H1 (cell line): ENCODE results near the gene RAD18. TPM values are rescaled to one million over a fixed set of nuclear protein-coding genes. Genes with fewer than 3 reads are reported as not detected.

Source experiments
- CTCF ChIA-PET: fragments of 300-600 bp; sonication (Branson Sonifier 250); formaldehyde crosslinking; loops from one replicate; lab custom pipeline; 2021; ENCODE audit not compliant: partially characterized antibody; lab: Charles Lee
- POLR2A ChIA-PET: fragments of 300-600 bp; sonication (Branson Sonifier 250); formaldehyde crosslinking; loops from one replicate; lab custom pipeline; 2021; ENCODE audit warnings: inconsistent platforms; ENCODE audit not compliant: partially characterized antibody; lab: Charles Lee
- DNase-seq, 2 experiments: peaks; one replicate each; pipeline versions ENCODE4 v3.0.0 to v3.0.0-alpha.2; 2010 to 2022; ENCODE audit warnings: low spot score in 2 of 2, low read depth in 1 of 2, mixed read lengths in 1 of 2
- FAIRE-seq: peaks from 2 replicates; lab custom pipeline; 2011; peaks lifted over from hg19 to GRCh38; lab: Jason Lieb, UNC
- H2AFZ ChIP-seq: 2 replicates; pipeline ENCODE4 v1.8.1; 2012; ENCODE audit warnings: low read length, inconsistent platforms
- H2AK5ac ChIP-seq: 2 replicates; pipeline ENCODE4 v1.6.1; 2013; ENCODE audit warnings: low read depth, low read length
- H2BK120ac ChIP-seq: replicated peaks from 2 replicates; pipeline ENCODE3; 2013; ENCODE audit warnings: low read depth, low read length, inconsistent platforms
- H2BK12ac ChIP-seq: 2 replicates; pipeline ENCODE4 v1.6.1; 2013; ENCODE audit warnings: low read depth, low read length
- H2BK15ac ChIP-seq: 2 replicates; pipeline ENCODE4 v1.6.1; 2013; ENCODE audit warnings: low read length
- H2BK20ac ChIP-seq: 2 replicates; pipeline ENCODE4 v1.6.1; 2013; ENCODE audit warnings: low read length
- H2BK5ac ChIP-seq: 2 replicates; pipeline ENCODE4 v1.6.1; 2013; ENCODE audit warnings: low read depth, low read length
- H3K14ac ChIP-seq: 2 replicates; pipeline ENCODE4 v1.6.1; 2013; ENCODE audit warnings: inconsistent platforms; ENCODE audit not compliant: insufficient read length
- H3K18ac ChIP-seq: 2 replicates; pipeline ENCODE4 v1.6.1; 2013; ENCODE audit warnings: low read length; ENCODE audit errors: extremely low read depth
- H3K23ac ChIP-seq: 2 replicates; pipeline ENCODE4 v1.6.1; 2013; ENCODE audit warnings: inconsistent platforms; ENCODE audit not compliant: insufficient read length
- H3K23me2 ChIP-seq: 2 replicates; pipeline ENCODE4 v1.6.1; 2013; ENCODE audit warnings: low read depth, low read length
- H3K27ac ChIP-seq: 2 replicates; pipeline ENCODE4 v1.6.1; 2011; ENCODE audit warnings: low read depth, low read length, inconsistent platforms
- H3K27me3 ChIP-seq, 4 experiments: replicated peaks in 1 of 4; 1 replicate in 1 of 4; 2 replicates in 3 of 4; pipeline versions ENCODE4 v1.6.1 to v1.8.1; 2011 to 2013; ENCODE audit warnings: low read length in 3 of 4, mild to moderate bottlenecking in 3 of 4, inconsistent platforms in 2 of 4, mixed read lengths in 2 of 4, moderate library complexity in 1 of 4; ENCODE audit not compliant: control insufficient read depth in 3 of 4, insufficient read depth in 3 of 4; ENCODE audit errors: extremely low read depth in 1 of 4
- H3K36me3 ChIP-seq, 4 experiments: 2 replicates each; pipeline versions ENCODE4 v1.6.1 to v1.8.1; 2011 to 2013; ENCODE audit warnings: mild to moderate bottlenecking in 4 of 4, low read length in 3 of 4, moderate library complexity in 2 of 4, control low read depth in 1 of 4, inconsistent platforms in 1 of 4; ENCODE audit not compliant: insufficient read depth in 4 of 4, control insufficient read depth in 2 of 4
- H3K4ac ChIP-seq: replicated peaks from 2 replicates; pipeline ENCODE3; 2013; ENCODE audit warnings: low read length, low read depth, mixed read lengths, inconsistent platforms; ENCODE audit not compliant: insufficient read length
- H3K4me1 ChIP-seq, 4 experiments: replicated peaks in 1 of 4; 1 replicate in 1 of 4; 2 replicates in 3 of 4; pipeline versions ENCODE4 v1.6.1 to v1.8.1; 2011 to 2013; ENCODE audit warnings: low read length in 3 of 4, inconsistent platforms in 2 of 4, mixed read lengths in 1 of 4; ENCODE audit not compliant: insufficient read depth in 4 of 4, control insufficient read depth in 3 of 4
- H3K4me2 ChIP-seq, 2 experiments: 2 replicates each; pipeline versions ENCODE4 v1.6.1 to v1.8.1; 2011 to 2013; ENCODE audit warnings: low read depth in 2 of 2, low read length in 2 of 2, control low read depth in 1 of 2, inconsistent platforms in 1 of 2, mild to moderate bottlenecking in 1 of 2; ENCODE audit not compliant: insufficient read depth in 1 of 2
- H3K4me3 ChIP-seq, 4 experiments: fragments of 200-600, 300-600 bp in 1 of 4; sonication (generic), shearing (Covaris generic), sonication (Bioruptor Twin) in 1 of 4; 2 replicates each; pipeline versions ENCODE4 v1.5.1 to v1.8.1; 2011 to 2016; ENCODE audit warnings: low read length in 4 of 4, low read depth in 3 of 4, control low read depth in 2 of 4, inconsistent platforms in 2 of 4, mild to moderate bottlenecking in 2 of 4, mixed read lengths in 1 of 4, moderate library complexity in 1 of 4; ENCODE audit not compliant: insufficient read depth in 2 of 4; ENCODE audit errors: extremely low read depth in 1 of 4
- H3K56ac ChIP-seq: replicated peaks from 2 replicates; pipeline ENCODE3; 2013; ENCODE audit warnings: low read depth, mild to moderate bottlenecking, mixed read lengths, low read length, inconsistent platforms; ENCODE audit not compliant: insufficient read length
- H3K79me1 ChIP-seq: 2 replicates; pipeline ENCODE4 v1.6.1; 2013; ENCODE audit warnings: low read depth, low read length, control low read depth
- H3K79me2 ChIP-seq, 2 experiments: 2 replicates each; pipeline versions ENCODE4 v1.6.1 to v1.8.1; 2012 to 2013; ENCODE audit warnings: low read length in 2 of 2, mild to moderate bottlenecking in 2 of 2, inconsistent platforms in 1 of 2; ENCODE audit not compliant: insufficient read depth in 2 of 2, control insufficient read depth in 1 of 2
- H3K9ac ChIP-seq, 4 experiments: replicated peaks in 1 of 4; 1 replicate in 1 of 4; 2 replicates in 3 of 4; pipeline versions ENCODE4 v1.6.1 to v1.8.1; 2011 to 2013; ENCODE audit warnings: low read depth in 3 of 4, low read length in 3 of 4, control low read depth in 2 of 4, mild to moderate bottlenecking in 2 of 4, moderate library complexity in 2 of 4, inconsistent platforms in 1 of 4; ENCODE audit errors: extremely low read depth in 1 of 4
- H3K9me3 ChIP-seq, 2 experiments: 2 replicates each; pipeline versions ENCODE4 v1.6.1 to v1.8.1; 2012 to 2013; ENCODE audit warnings: mild to moderate bottlenecking in 2 of 2, moderate library complexity in 2 of 2, control low read depth in 1 of 2, inconsistent platforms in 1 of 2, low read depth in 1 of 2, low read length in 1 of 2, mixed read lengths in 1 of 2; ENCODE audit not compliant: insufficient read depth in 2 of 2
- H4K20me1 ChIP-seq, 2 experiments: replicated peaks in 1 of 2; 2 replicates each; pipeline versions ENCODE3 to v1.8.1; 2011 to 2013; ENCODE audit warnings: inconsistent platforms in 2 of 2, low read length in 2 of 2, mild to moderate bottlenecking in 1 of 2; ENCODE audit not compliant: insufficient read depth in 2 of 2, control insufficient read depth in 1 of 2
- H4K5ac ChIP-seq: 2 replicates; pipeline ENCODE4 v1.6.1; 2013; ENCODE audit warnings: low read length, low read depth, mixed read lengths, inconsistent platforms; ENCODE audit not compliant: insufficient read length
- H4K8ac ChIP-seq: 2 replicates; pipeline ENCODE4 v1.8.0; 2013; ENCODE audit warnings: mild to moderate bottlenecking, moderate library complexity, low read length, inconsistent platforms; ENCODE audit not compliant: insufficient read depth; ENCODE audit errors: extremely low read depth
- H4K91ac ChIP-seq: replicated peaks from 2 replicates; pipeline ENCODE3; 2013; ENCODE audit warnings: low read length, mixed read lengths, inconsistent platforms; ENCODE audit not compliant: insufficient read length
- BACH1 ChIP-seq: IDR thresholded peaks from 2 replicates; pipeline ENCODE4 v1.6.1; 2012; ENCODE audit warnings: low read length, improper control_type of control experiment
- CBX5 ChIP-seq: fragments of 300-800, 300-1000 bp; sonication (generic); IDR thresholded peaks from 2 replicates; pipeline ENCODE4 v1.7.1; 2016; ENCODE audit warnings: antibody characterized with exemption, low read length, low read depth
- CBX8 ChIP-seq: fragments of 300-800, 300-1000 bp; sonication (generic); IDR thresholded peaks from 2 replicates; pipeline ENCODE4 v1.7.1; 2016; ENCODE audit warnings: low read depth, low read length, borderline replicate concordance
- CREB1 ChIP-seq: IDR thresholded peaks from 2 replicates; pipeline ENCODE4 v1.6.1; 2012; ENCODE audit warnings: inconsistent platforms
- CTBP2 ChIP-seq: IDR thresholded peaks from 2 replicates; pipeline ENCODE4 v1.7.0; 2011; ENCODE audit warnings: borderline replicate concordance, mild to moderate bottlenecking, moderate library complexity, mixed read lengths, low read length; ENCODE audit not compliant: insufficient read depth, insufficient read length
- EP300 ChIP-seq, 2 experiments: IDR thresholded peaks; 1 replicate in 1 of 2; 2 replicates in 1 of 2; pipeline ENCODE4 v1.6.1; 2011 to 2012; ENCODE audit warnings: low read depth in 2 of 2, low read length in 2 of 2, mild to moderate bottlenecking in 2 of 2, borderline replicate concordance in 1 of 2, inconsistent platforms in 1 of 2, moderate library complexity in 1 of 2
- HDAC6 ChIP-seq: IDR thresholded peaks from one replicate; pipeline ENCODE4 v1.7.1; 2012; ENCODE audit warnings: low read depth, mild to moderate bottlenecking, inconsistent platforms, low read length, moderate library complexity
- NRF1 ChIP-seq: IDR thresholded peaks from 2 replicates; pipeline ENCODE4 v1.6.1; 2011; ENCODE audit warnings: mild to moderate bottlenecking, low read depth, low read length, improper control_type of control experiment
- SIRT6 ChIP-seq: IDR thresholded peaks from one replicate; pipeline ENCODE4 v1.7.1; 2012; ENCODE audit warnings: low read length, inconsistent platforms
- SP4 ChIP-seq: IDR thresholded peaks from 2 replicates; pipeline ENCODE4 v1.6.1; 2012; ENCODE audit warnings: low read length, inconsistent platforms
- ZNF274 ChIP-seq: IDR thresholded peaks from 2 replicates; pipeline ENCODE4 v1.7.0; 2012; ENCODE audit warnings: low read length, borderline replicate concordance; ENCODE audit errors: extremely low read depth
- WGBS, 2 experiments: shearing (Covaris generic) in 1 of 2; methylation state at CpG; one replicate each; pipeline versions ENCODE4 v1.1.6 to v1.1.7; 2013 to 2015; ENCODE audit warnings: low lambda C conversion rate in 2 of 2, mixed read lengths in 2 of 2, inconsistent platforms in 1 of 2, low coverage in 1 of 2, missing lambda C conversion rate in 1 of 2; ENCODE audit not compliant: insufficient replicate concordance in 2 of 2, insufficient coverage in 1 of 2, insufficient read length in 1 of 2; ENCODE audit errors: extremely low coverage in 1 of 2, missing lambda C conversion rate in 1 of 2; 5-methylcytosine and 5-hydroxymethylcytosine counted together
- polyA plus RNA-seq, 7 experiments: library from polyadenylated mRNA; depleted of rRNA in 3 of 7; stranded (reverse) in 5 of 7; unstranded in 2 of 7; fragments of >200 nt in 5 of 7; fragments of 200-250 nt in 2 of 7; gene quantifications; 1 replicate in 5 of 7; 2 replicates in 1 of 7; 4 replicates in 1 of 7; pipeline versions ENCODE4 v1.2.1 to v1.2.3, GENCODE V29; 2011 to 2013; ENCODE audit warnings: missing spikeins in 2 of 7, mixed read lengths in 2 of 7
- total RNA-seq: library from RNA; stranded (reverse); fragmentation: NEBNext Ultra II Directional; extraction: Animal tissue kit (Norgen Biotek cat#: 25700); gene quantifications from 2 replicates; pipeline ENCODE4 v1.2.1, GENCODE V29; 2021
- TF ChIP-seq, protein P1 (sequence below), 3 experiments: IDR thresholded peaks; 1 replicate in 2 of 3; 2 replicates in 1 of 3; pipeline versions ENCODE4 v1.5.1 to v1.6.1; 2011; ENCODE audit warnings: low read length in 3 of 3, mild to moderate bottlenecking in 3 of 3, inconsistent platforms in 2 of 3, low read depth in 1 of 3, moderate library complexity in 1 of 3; ENCODE audit not compliant: insufficient read depth in 1 of 3; ENCODE audit errors: control extremely low read depth in 1 of 3

The RAD18 gene
- total and polyA plus RNA-seq, 2 of the 8 experiments (the other 6 are each of a cell fraction or from before 2014, with no cell fraction given) = 13.0 to 23.2 TPM

GRCh38 chr3:8996216-8996615 is 32.9 kb upstream of the RAD18 start:
- no peak overlapping the region for H3K4me2 ChIP-seq
- CTCF ChIA-PET = interaction anchor here (0.7 to 13.2 kb wide), 27 partner anchors 9 to 353 kb away, joined by 3 to 200 read pairs (median 4); partner anchors contain the start of gene SRGAP3
- no peak overlapping the region for H2BK12ac ChIP-seq
- FAIRE-seq (no peak), DNase-seq (no peak)
- H3K18ac ChIP-seq = no peak overlapping the region
- no peaks in the 10 kb centered on the region for H3K36me3 ChIP-seq
- H2AK5ac ChIP-seq = no peak overlapping the region
- WGBS, 2 experiments = 85% methylated on average over 2 of the region's 2 CpGs; no CpG with 5 or more reads in 1 of the 2 experiments
- no peak overlapping the region for H3K4me3 ChIP-seq
- H3K23ac ChIP-seq = no peak overlapping the region
- H4K20me1 ChIP-seq = no peaks in the 10 kb centered on the region
- H3K56ac ChIP-seq = no peak overlapping the region
- no peak overlapping the region for H2BK5ac ChIP-seq
- no peak overlapping the region for H4K8ac ChIP-seq
- H3K27me3 ChIP-seq = no peaks in the 10 kb centered on the region
- POLR2A ChIA-PET = interaction anchor here (1.0 kb wide), 1 partner anchor 29 kb away, joined by 3 read pairs; no protein-coding TSS in a partner anchor
- H4K5ac ChIP-seq = no peak overlapping the region
- H2BK120ac ChIP-seq = no peak overlapping the region
- no peaks in the 10 kb centered on the region for H3K23me2 ChIP-seq
- no peak overlapping the region for H4K91ac ChIP-seq
- no peak overlapping the region for H2BK15ac ChIP-seq
- H3K4me1 ChIP-seq = peaks cover 0 to 5% (median 4%) of the 10 kb centered on the region in 4 experiments; a peak in 3 of 7 replicates
- no peaks in the 10 kb centered on the region; the same call in 1 of the 2 replicates for H3K79me1 ChIP-seq
- no peak overlapping the region for H2BK20ac ChIP-seq
- H3K79me2 ChIP-seq = no peaks in the 10 kb centered on the region
- H3K14ac ChIP-seq = no peak overlapping the region
- no peak overlapping the region for H3K4ac ChIP-seq
- H2AFZ ChIP-seq = no peak overlapping the region
- no peaks in the 10 kb centered on the region for H3K9me3 ChIP-seq
- H3K27ac ChIP-seq = no peak overlapping the region
- H3K9ac ChIP-seq = no peak overlapping the region
- TF ChIP-seq CBX5 (no peak), EP300 (IDR thresholded peaks at IDR 0.05; ENCODE audit: borderline replicate concordance in 1 of 2, low read depth in 2 of 2, low read length in 2 of 2) (no peak), SIRT6 (no peak), CBX8 (no peak), ZNF274 (no peak), CREB1 (no peak), HDAC6 (no peak), NRF1 (no peak), CTBP2 (no peak), SP4 (no peak), BACH1 (no peak)
- TF ChIP-seq, protein P1, sequence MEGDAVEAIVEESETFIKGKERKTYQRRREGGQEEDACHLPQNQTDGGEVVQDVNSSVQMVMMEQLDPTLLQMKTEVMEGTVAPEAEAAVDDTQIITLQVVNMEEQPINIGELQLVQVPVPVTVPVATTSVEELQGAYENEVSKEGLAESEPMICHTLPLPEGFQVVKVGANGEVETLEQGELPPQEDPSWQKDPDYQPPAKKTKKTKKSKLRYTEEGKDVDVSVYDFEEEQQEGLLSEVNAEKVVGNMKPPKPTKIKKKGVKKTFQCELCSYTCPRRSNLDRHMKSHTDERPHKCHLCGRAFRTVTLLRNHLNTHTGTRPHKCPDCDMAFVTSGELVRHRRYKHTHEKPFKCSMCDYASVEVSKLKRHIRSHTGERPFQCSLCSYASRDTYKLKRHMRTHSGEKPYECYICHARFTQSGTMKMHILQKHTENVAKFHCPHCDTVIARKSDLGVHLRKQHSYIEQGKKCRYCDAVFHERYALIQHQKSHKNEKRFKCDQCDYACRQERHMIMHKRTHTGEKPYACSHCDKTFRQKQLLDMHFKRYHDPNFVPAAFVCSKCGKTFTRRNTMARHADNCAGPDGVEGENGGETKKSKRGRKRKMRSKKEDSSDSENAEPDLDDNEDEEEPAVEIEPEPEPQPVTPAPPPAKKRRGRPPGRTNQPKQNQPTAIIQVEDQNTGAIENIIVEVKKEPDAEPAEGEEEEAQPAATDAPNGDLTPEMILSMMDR (IDR thresholded peaks at IDR 0.05; ENCODE audit: control extremely low read depth in 1 of 3, insufficient read depth in 1 of 3, low read depth in 1 of 3, low read length in 3 of 3) = no peak
